Stimulated activated CD8-positive, alpha-beta memory T cell treated with anti-CD3 and anti-CD28 coated beads, Interleukin-12 subunit alpha, Interleukin-12 subunit beta, amount 100 ng/mL, for 24 hours (primary cell): ENCODE measurements around the gene FRMD1.

Experiments used
- DNase-seq: peaks from one replicate; pipeline ENCODE4 v3.0.0-alpha.2; 2020; ENCODE audit errors: extremely low read depth

FRMD1 gene

DNA sequence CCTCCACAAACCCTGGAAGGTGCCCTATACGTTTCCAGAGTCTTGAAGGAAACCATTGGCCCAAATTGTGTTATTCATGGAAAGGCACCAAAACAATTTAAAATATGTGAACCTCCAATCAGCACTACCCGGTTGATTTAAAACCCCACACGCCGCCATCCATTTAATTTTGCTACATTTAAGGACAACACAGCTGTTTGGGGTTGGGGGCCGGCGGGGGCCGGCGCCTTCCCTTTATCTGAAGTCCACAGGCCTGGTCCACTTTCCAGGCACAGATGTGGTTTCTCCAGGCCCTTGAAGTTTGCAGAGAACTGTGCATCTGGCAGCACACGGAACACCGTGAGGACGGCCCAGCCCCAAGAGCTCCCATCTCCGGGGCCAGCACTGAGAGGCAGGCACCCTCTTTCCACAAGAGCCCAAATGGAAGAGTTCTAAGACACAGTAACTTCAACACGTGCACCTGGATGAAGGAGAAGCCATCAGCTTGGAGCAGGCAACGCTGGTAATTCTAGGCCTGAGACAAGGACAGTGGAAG lies 16.8 kb upstream of the FRMD1 start:
- DNase-seq: no peak

GRCh38 chr6:168095171-168095691 lies 16.2 kb upstream of the FRMD1 start:
- no peak for DNase-seq

- DNase-seq: no peak
Measured at GRCh38 chr6:168093634-168094033, 14.6 kb upstream of the FRMD1 start.

DNA sequence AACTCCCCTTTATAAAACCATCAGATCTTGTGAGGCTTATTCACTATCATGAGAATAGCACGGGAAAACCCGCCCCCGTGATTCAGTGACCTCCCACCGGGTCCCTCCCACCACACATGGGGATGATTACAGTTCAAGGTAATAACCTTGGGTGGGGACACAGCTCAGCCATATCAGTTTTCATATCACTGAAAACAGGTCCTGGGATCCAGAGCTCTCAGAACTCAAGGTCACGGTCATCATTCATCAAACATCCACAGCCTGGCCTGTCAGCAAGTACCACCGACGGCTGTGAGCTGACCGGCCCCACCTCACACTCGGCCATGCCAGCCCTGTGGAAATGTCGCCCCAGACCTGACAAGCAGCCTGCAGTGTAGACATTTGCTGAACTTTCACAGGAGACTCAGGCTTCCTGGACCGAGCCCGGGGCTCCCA lies 14.1 kb upstream of the FRMD1 start:
- DNase-seq: no peak

DNA sequence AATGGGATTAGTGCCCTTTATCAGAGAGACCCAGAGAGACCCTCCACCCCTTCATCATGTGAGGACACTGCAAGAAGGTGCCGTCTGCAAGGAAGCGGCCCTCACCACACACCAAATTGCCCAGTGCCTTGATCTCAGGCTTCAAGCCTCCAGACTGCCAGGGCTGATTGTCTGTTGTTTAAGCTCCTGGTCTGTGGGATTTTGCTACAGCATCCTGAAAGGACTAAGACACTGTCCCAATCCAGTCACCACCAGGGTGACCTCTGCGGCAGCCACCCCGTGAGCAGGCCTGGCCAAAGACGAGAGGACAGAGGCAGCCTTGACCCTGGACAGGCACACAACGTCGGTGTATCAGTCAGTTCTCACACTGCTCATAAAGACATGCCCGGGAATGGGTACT lies 13.5 kb upstream of the FRMD1 start:
- DNase-seq: no peak

DNA sequence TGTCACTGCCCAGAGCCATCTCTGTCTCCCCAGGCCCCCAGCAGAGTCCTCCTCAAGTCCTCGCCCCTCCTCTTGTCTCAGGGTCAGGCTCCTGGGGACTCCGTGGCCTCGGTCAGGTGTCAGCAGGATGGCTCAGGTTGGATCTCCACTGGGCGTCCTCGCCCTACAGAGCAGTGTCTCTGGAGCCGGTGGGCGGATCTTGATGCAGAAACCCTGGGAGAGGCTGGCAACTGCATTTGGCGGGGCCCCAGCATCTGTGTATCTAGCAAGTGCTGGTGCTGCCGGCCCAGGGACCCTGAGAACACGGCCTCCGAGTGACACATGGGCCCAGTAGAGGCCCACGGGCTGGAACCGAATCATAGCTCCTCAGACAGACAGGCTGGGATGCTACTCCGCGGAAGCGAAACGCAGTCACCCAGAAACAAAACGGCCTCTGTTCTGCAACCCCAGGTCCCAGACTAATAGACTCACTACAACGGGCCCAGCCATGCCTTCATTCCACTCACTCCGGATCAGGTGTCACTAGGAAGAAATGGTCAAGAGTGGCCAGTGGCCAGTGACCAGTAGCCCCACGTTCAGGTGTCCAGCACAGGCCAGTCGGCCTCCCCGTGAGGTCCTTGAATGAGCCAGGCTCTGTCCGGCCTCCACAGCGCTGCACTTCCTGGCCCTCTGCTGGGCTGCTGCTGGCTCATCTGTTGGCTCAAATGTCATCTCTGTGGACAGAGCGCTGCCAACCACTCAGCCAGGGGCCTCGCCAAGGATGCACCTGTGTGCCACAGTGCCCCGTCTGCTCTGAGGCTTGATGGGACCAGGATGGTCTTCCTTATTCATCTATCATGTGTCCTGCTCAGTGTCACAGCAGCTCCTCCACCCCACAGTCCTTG lies 12.6 kb upstream of the FRMD1 start:
- no peak for DNase-seq

DNA sequence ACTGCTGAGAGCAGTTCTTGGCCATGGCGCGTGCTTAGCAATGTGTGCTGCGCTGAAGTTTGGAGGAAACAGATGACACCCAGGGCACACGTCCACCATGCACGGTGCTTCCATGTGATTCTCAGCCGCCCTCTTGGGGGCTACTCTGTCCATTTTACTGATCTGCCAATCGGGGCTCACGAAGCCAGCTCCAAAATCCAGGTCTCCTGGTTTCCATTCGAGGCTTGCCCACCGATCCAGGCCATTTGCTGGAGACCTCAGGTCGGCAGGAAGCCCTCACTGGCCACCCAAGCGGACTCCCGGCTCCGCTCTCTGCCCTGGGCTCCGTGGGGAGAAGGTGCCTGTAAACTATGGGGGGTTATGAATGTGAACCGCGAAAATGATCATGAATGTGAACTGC lies 11.7 kb upstream of the FRMD1 start:
- no peak for DNase-seq

DNA sequence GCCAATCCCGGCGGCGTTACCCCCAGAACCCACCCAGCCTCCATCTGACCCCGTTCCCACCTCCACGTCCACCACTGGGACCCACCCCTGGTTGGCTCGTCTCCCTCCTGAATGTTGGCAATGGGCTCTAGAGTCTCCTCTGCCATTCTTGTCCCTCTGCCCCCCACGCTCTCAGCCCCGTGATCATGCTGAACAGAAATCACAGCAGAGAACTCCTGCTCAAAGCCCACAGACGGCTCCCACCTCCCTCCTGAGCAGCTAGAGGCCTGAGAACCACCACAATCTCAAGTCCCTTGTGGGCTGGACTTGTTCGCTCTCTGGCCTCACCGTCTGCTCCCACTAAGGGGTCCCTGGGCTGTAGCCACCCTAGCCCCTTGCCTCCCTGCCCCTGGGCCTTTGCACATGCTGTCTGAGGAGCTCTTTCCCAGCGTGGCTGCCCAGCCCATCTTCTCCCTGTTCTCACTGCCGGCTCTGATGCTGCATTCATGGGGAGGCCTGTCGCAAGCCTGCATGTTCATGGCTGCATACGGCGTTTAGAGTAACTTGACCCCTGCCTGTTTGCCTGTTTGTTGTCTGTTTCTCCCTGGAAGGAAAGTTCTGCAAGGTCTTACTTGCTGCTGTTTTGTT lies 11.2 kb upstream of the FRMD1 start:
- no peak for DNase-seq

GRCh38 chr6:168089186-168090063 lies 10.4 kb upstream of the FRMD1 start:
- no peak for DNase-seq

GRCh38 chr6:168088161-168089053 lies 9.4 kb upstream of the FRMD1 start:
- DNase-seq: no peak

- no peak for DNase-seq
Measured at GRCh38 chr6:168087436-168088160, 8.6 kb upstream of the FRMD1 start.

- no peak for DNase-seq
Measured at GRCh38 chr6:168086616-168087015, 7.6 kb upstream of the FRMD1 start.

GRCh38 chr6:168086066-168086465 lies 7.1 kb upstream of the FRMD1 start:
- no peak for DNase-seq

GRCh38 chr6:168084465-168085160 lies 5.6 kb upstream of the FRMD1 start:
- DNase-seq: no peak

- no peak for DNase-seq
Measured at GRCh38 chr6:168083514-168083885, 4.5 kb upstream of the FRMD1 start.

- DNase-seq: no peak
Measured at GRCh38 chr6:168082860-168083513, 4.0 kb upstream of the FRMD1 start.

- no peak for DNase-seq
Measured at GRCh38 chr6:168081858-168082546, 3.0 kb upstream of the FRMD1 start.

GRCh38 chr6:168080393-168081077 lies 1.5 kb upstream of the FRMD1 start:
- no peak for DNase-seq
